ENCODE data around the gene SMARCAL1.

GRCh38 chr2:216490061-216490460 lies 77.8 kb downstream of the SMARCAL1 start:
- no peak for TF ChIP-seq FOXM1 (IDR thresholded peaks at IDR 0.05; ENCODE audit: borderline replicate concordance, low read depth)
- no peak for TF ChIP-seq REST (IDR thresholded peaks at IDR 0.05; ENCODE audit: low read depth)
- no peak for TF ChIP-seq EP300 (IDR thresholded peaks at IDR 0.05; ENCODE audit: borderline replicate concordance)
- no peak for TF ChIP-seq CEBPB (IDR thresholded peaks at IDR 0.05)
- TF ChIP-seq TEAD4 (IDR thresholded peaks at IDR 0.05) = no peak
- TF ChIP-seq ZBTB7A (IDR thresholded peaks at IDR 0.05; ENCODE audit: low read depth) = no peak
- no peak for TF ChIP-seq MAX (IDR thresholded peaks at IDR 0.05)
- TF ChIP-seq RAD21 (IDR thresholded peaks at IDR 0.05; ENCODE audit: low read depth) = no peak
- TF ChIP-seq CREB1 (IDR thresholded peaks at IDR 0.05; ENCODE audit: low read depth) = no peak
- no peak for TF ChIP-seq TAF1 (IDR thresholded peaks at IDR 0.05; ENCODE audit: low read depth)
- TF ChIP-seq TCF12 (IDR thresholded peaks at IDR 0.05; ENCODE audit: low read depth) = no peak

Measured in Ishikawa (cell line).